ENCODE data around the gene TMEM92. TPM values are rescaled to one million over a fixed set of nuclear protein-coding genes. Genes with fewer than 3 reads are reported as not detected.

Gene TMEM92
- polyA plus RNA-seq, 1 donor = 1.8 TPM

- DNase-seq = no peak
These were observed 54.4 kb downstream of the TMEM92 start for GRCh38 chr17:50328363-50329325.

GRCh38 chr17:50329716-50330115 is 55.5 kb downstream of the TMEM92 start:
- DNase-seq = no peak

- DNase-seq = no peak
These were observed 56.0 kb downstream of the TMEM92 start for GRCh38 chr17:50330151-50330775.

Other genes starting within 250 kb of the TMEM92 start
- 41.8 TPM for gene ITGA3, start 218.4 kb upstream of the TMEM92 start, polyA plus RNA-seq (ENCODE audit: insufficient read length)
- 98.0 TPM for gene PDK2, start 179.1 kb upstream of the TMEM92 start, polyA plus RNA-seq (ENCODE audit: insufficient read length)
- gene SAMD14, start 144.3 kb upstream of the TMEM92 start, polyA plus RNA-seq (ENCODE audit: insufficient read length) = 4.0 TPM
- 41.1 TPM for gene PPP1R9B, start 123.8 kb upstream of the TMEM92 start, polyA plus RNA-seq (ENCODE audit: insufficient read length)
- 424 TPM for gene SGCA, start 108.5 kb upstream of the TMEM92 start, polyA plus RNA-seq (ENCODE audit: insufficient read length)
- 3,874 TPM for gene COL1A1, start 72.8 kb upstream of the TMEM92 start, polyA plus RNA-seq (ENCODE audit: insufficient read length)
- gene XYLT2, start 71.7 kb downstream of the TMEM92 start, polyA plus RNA-seq (ENCODE audit: insufficient read length) = 27.3 TPM
- gene MRPL27, start 98.7 kb downstream of the TMEM92 start, polyA plus RNA-seq (ENCODE audit: insufficient read length) = 52.5 TPM
- 4.9 TPM for gene EME1, start 98.8 kb downstream of the TMEM92 start, polyA plus RNA-seq (ENCODE audit: insufficient read length)
- gene LRRC59, start 123.1 kb downstream of the TMEM92 start, polyA plus RNA-seq (ENCODE audit: insufficient read length) = 45.1 TPM
- 85.4 TPM for gene ACSF2, start 151.8 kb downstream of the TMEM92 start, polyA plus RNA-seq (ENCODE audit: insufficient read length)
- gene CHAD, start 194.4 kb downstream of the TMEM92 start, polyA plus RNA-seq (ENCODE audit: insufficient read length) = 4.4 TPM
- 36.9 TPM for gene RSAD1, start 204.4 kb downstream of the TMEM92 start, polyA plus RNA-seq (ENCODE audit: insufficient read length)
- gene MYCBPAP, start 234.0 kb downstream of the TMEM92 start, polyA plus RNA-seq (ENCODE audit: insufficient read length) = 1.0 TPM